ENCODE data around the gene BIRC6.

GRCh38 chr2:32424739-32425138, 67.9 kb downstream of the BIRC6 start:
- TF ChIP-seq CTCF (conservative IDR thresholded peaks at IDR 0.05; ENCODE audit: low read length) = no peak
- TF ChIP-seq EZH2phosphoT487 (IDR thresholded peaks at IDR 0.05; ENCODE audit: borderline replicate concordance) = no peak
